Activated gamma-delta T cell (primary cell): ENCODE results near the gene PDP2.

Experiments
- DNase-seq: peaks from one replicate; lab custom pipeline; 2025; lab: John Stamatoyannopoulos, UW
- total RNA-seq, 2 donors: gene quantifications; one replicate each; lab custom pipeline; 2026; lab: John Stamatoyannopoulos, UW

Gene PDP2
- total RNA-seq = 27.7 to 29.5 reads per million in 2 donors

GRCh38 chr16:66880288-66881013 is at the start of gene PDP2:
Gene PDP2 (plus strand): TSS chr16:66880515. CDS start chr16:66884285, 3,770 bp downstream.
- DNase-seq = peak; percentile 64

- DNase-seq = no peak
Measured at GRCh38 chr16:66832190-66832589, 48.1 kb upstream of the PDP2 start.

- DNase-seq = no peak
Measured at GRCh38 chr16:66832661-66833305, 47.5 kb upstream of the PDP2 start.

- DNase-seq = no peak
Measured at GRCh38 chr16:66834746-66835145, 45.6 kb upstream of the PDP2 start.

- DNase-seq = no peak
Measured at GRCh38 chr16:66840883-66841282, 39.4 kb upstream of the PDP2 start.

- no peak for DNase-seq
Measured at GRCh38 chr16:66841366-66841765, 38.9 kb upstream of the PDP2 start.

- no peak for DNase-seq
Measured at GRCh38 chr16:66842765-66843164, 37.5 kb upstream of the PDP2 start.

- no peak for DNase-seq
Measured at GRCh38 chr16:66843191-66843590, 37.1 kb upstream of the PDP2 start.

- DNase-seq = no peak
Measured at GRCh38 chr16:66844009-66844341, 36.3 kb upstream of the PDP2 start.

- no peak for DNase-seq
Measured at GRCh38 chr16:66844342-66845079, 35.8 kb upstream of the PDP2 start, which contains the start of gene CA7. Gene CA7 (plus strand): TSS chr16:66844414. CDS start chr16:66844488, 74 bp downstream.

- no peak for DNase-seq
Measured at GRCh38 chr16:66845080-66845410, 35.3 kb upstream of the PDP2 start.

- no peak for DNase-seq
Measured at GRCh38 chr16:66845791-66846221, 34.5 kb upstream of the PDP2 start.

GRCh38 chr16:66846266-66846665 is 34.0 kb upstream of the PDP2 start:
- DNase-seq = no peak

GRCh38 chr16:66846831-66847230 is 33.5 kb upstream of the PDP2 start:
- no peak for DNase-seq

GRCh38 chr16:66847533-66848067 is 32.7 kb upstream of the PDP2 start:
- DNase-seq = no peak

GRCh38 chr16:66848172-66848571 is 32.1 kb upstream of the PDP2 start:
- no peak for DNase-seq

- no peak for DNase-seq
Measured at GRCh38 chr16:66849021-66849420, 31.3 kb upstream of the PDP2 start.

- no peak for DNase-seq
Measured at GRCh38 chr16:66849549-66849948, 30.8 kb upstream of the PDP2 start.

- DNase-seq = no peak
Measured at GRCh38 chr16:66850115-66850815, 30.1 kb upstream of the PDP2 start.

- DNase-seq = no peak
Measured at GRCh38 chr16:66851166-66851964, 28.9 kb upstream of the PDP2 start.
